Fibroblast of lung (primary cell): ENCODE results near the gene RBM22.

Source experiments
- CTCF ChIP-seq, 2 donors: IDR thresholded peaks in 1 of 2; conservative IDR thresholded peaks in 1 of 2; 1 replicate in 1 of 2; 2 replicates in 1 of 2; pipeline ENCODE4 v1.5.1; 2011 to 2012; ENCODE audit warnings: low read length in 2 of 2, control low read depth in 1 of 2, inconsistent platforms in 1 of 2, low read depth in 1 of 2, mild to moderate bottlenecking in 1 of 2
- EZH2 ChIP-seq: IDR thresholded peaks from 2 replicates; pipeline ENCODE4 v1.5.1; 2012; ENCODE audit warnings: low read length, control low read depth, mild to moderate bottlenecking; ENCODE audit errors: missing control alignments

GRCh38 chr5:150642991-150643710, 57.7 kb downstream of the RBM22 start:
- TF ChIP-seq CTCF (conservative IDR thresholded peaks at IDR 0.05 in 1 of 2, IDR thresholded peaks at IDR 0.05 in 1 of 2; ENCODE audit: low read depth in 1 of 2, low read length in 2 of 2), result no peak
- TF ChIP-seq EZH2, result no peak
